NB4 (cell line): ENCODE data around the gene GSK3B.

ENCODE experiments used
- MYC ChIP-seq: IDR thresholded peaks from 2 replicates; pipeline ENCODE4 v1.6.1; 2011; ENCODE audit warnings: low read depth, low read length
- POLR2A ChIP-seq: IDR thresholded peaks from 2 replicates; pipeline ENCODE4 v1.6.1; 2011; ENCODE audit warnings: mild to moderate bottlenecking; ENCODE audit not compliant: insufficient read length; ENCODE audit errors: extremely low read depth
- TF ChIP-seq, protein P1 (sequence below): IDR thresholded peaks from one replicate; pipeline ENCODE4 v1.5.1; 2012; ENCODE audit warnings: low read depth, low read length
- TF ChIP-seq, protein P2 (sequence below): IDR thresholded peaks from 2 replicates; pipeline ENCODE4 v1.6.1; 2011; ENCODE audit warnings: low read depth, low read length

GRCh38 chr3:119778811-119779210 lies 315.4 kb downstream of the GSK3B start:
- TF ChIP-seq, protein P1, sequence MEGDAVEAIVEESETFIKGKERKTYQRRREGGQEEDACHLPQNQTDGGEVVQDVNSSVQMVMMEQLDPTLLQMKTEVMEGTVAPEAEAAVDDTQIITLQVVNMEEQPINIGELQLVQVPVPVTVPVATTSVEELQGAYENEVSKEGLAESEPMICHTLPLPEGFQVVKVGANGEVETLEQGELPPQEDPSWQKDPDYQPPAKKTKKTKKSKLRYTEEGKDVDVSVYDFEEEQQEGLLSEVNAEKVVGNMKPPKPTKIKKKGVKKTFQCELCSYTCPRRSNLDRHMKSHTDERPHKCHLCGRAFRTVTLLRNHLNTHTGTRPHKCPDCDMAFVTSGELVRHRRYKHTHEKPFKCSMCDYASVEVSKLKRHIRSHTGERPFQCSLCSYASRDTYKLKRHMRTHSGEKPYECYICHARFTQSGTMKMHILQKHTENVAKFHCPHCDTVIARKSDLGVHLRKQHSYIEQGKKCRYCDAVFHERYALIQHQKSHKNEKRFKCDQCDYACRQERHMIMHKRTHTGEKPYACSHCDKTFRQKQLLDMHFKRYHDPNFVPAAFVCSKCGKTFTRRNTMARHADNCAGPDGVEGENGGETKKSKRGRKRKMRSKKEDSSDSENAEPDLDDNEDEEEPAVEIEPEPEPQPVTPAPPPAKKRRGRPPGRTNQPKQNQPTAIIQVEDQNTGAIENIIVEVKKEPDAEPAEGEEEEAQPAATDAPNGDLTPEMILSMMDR = no peak
- TF ChIP-seq POLR2A (no peak), MYC (no peak)
- TF ChIP-seq, protein P2, sequence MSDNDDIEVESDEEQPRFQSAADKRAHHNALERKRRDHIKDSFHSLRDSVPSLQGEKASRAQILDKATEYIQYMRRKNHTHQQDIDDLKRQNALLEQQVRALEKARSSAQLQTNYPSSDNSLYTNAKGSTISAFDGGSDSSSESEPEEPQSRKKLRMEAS = no peak
